Fibroblast of mammary gland (primary cell): ENCODE results near the gene RABGGTA.
"Not testable (repeated sequence)": the region's sequence is repeated elsewhere in the genome, so short reads cannot be mapped to it uniquely, and the experiment has no call there.

Experiments
- DNase-seq: peaks from one replicate; pipeline ENCODE4 v3.0.0-alpha.2; 2010; ENCODE audit warnings: low read depth
- H3K4me3 ChIP-seq: 2 replicates; pipeline ENCODE4 v1.5.1; 2011; ENCODE audit warnings: low read depth, mild to moderate bottlenecking, low read length, moderate library complexity; ENCODE audit not compliant: control insufficient read depth
- TF ChIP-seq, protein P1 (sequence below): conservative IDR thresholded peaks from 2 replicates; pipeline ENCODE4 v1.5.1; 2011; ENCODE audit warnings: low read depth, low read length, inconsistent platforms; ENCODE audit not compliant: control insufficient read depth, insufficient read depth

Gene RABGGTA

GRCh38 chr14:24226473-24226872, 44.9 kb downstream of the RABGGTA start:
- DNase-seq, result no peak
- TF ChIP-seq, protein P1, sequence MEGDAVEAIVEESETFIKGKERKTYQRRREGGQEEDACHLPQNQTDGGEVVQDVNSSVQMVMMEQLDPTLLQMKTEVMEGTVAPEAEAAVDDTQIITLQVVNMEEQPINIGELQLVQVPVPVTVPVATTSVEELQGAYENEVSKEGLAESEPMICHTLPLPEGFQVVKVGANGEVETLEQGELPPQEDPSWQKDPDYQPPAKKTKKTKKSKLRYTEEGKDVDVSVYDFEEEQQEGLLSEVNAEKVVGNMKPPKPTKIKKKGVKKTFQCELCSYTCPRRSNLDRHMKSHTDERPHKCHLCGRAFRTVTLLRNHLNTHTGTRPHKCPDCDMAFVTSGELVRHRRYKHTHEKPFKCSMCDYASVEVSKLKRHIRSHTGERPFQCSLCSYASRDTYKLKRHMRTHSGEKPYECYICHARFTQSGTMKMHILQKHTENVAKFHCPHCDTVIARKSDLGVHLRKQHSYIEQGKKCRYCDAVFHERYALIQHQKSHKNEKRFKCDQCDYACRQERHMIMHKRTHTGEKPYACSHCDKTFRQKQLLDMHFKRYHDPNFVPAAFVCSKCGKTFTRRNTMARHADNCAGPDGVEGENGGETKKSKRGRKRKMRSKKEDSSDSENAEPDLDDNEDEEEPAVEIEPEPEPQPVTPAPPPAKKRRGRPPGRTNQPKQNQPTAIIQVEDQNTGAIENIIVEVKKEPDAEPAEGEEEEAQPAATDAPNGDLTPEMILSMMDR, result no peak
- no peak overlapping the region for H3K4me3 ChIP-seq

- no peak overlapping the region for H3K4me3 ChIP-seq
Measured at GRCh38 chr14:24224618-24225071, 46.8 kb downstream of the RABGGTA start.

DNA sequence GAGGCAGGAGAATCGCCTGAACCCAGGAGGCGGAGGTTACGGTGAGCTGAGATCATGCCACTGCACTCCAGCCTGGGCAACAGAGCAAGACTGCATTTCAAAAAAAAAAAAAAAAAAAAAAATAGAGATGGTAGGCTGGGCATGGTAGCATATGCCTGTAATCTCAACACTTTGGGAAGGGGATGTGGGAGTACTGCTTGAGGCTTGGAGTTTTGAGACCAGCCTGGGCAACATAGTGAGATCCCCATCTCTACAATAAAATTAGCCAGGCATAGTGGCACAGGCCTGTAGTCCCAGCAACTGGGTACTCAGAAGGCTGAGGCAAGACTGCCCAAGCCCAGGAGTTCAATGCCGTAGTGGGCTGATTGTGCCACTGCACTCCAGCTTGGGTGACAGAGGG, 48.4 kb downstream of the RABGGTA start:
- not testable (repeated sequence) for DNase-seq, H3K4me3 ChIP-seq

More at GRCh38 chr14:24224618-24225071, 46.8 kb downstream of the RABGGTA start:
- TF ChIP-seq, protein P1, result no peak
- peak; percentile 73 for DNase-seq

DNA sequence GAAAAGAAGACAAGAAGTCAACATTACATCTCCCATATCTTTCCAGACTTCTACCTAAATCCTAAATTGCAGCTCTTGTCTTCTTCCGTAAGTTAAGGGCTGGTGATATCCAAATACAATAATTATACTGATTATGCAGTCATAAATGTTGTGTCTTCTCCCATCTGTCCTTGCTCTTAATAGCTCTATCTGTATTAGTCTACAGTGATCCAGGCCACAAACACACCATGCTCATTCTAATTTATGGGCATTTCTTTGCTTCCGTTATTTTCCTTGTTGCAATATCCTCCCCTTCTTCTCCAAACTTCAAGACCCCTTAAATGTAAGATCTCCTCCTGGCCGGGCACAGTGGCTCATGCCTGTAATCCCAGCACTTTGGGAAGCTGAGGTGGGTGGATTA, 51.9 kb downstream of the RABGGTA start:
- DNase-seq, result no peak
- TF ChIP-seq, protein P1, result no peak
- H3K4me3 ChIP-seq, result no peak overlapping the region

DNA sequence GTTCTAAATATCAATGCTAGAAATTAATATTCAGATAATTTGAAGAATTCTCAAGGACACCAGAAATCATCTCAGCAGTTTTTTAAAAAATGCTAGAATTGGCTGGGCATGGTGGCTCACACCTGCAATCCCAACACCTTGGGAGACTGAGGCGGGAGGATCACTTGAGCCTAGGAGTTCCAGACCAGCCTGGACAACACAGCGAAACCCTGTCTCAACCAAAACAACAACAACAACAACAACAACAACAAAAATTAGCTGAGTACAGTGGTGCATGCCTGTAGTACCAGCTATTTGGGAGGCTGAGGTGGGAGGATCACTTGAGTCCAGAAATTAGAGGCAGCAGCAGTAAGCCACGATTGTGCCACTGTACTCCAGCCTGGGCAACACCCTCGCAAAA, 52.3 kb downstream of the RABGGTA start:
- no peak overlapping the region for H3K4me3 ChIP-seq
- DNase-seq, result no peak
- TF ChIP-seq, protein P1, result no peak

DNA sequence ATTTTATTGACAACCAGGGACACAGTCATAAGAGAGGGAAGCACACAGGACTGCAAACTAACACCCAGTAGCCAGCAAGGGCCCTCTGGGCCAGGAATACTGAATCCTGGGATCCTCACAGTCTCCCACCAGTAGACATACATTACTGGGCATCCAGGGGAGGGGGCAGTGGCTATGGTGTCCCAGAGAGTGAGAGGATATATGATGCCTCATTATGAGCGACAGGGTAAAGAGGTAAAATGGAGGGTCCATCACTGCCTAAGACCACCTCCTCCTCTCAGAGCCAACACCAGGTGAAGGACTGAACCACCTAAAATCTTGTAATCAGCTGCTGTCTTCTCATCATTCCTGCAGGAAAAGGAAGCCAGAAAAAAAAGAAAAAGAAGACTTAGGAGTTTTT, 54.5 kb downstream of the RABGGTA start:
- H3K4me3 ChIP-seq, DNase-seq: not testable (repeated sequence)

- DNase-seq, result no peak
- TF ChIP-seq, protein P1, result no peak
- H3K4me3 ChIP-seq, result no peak overlapping the region
Measured at GRCh38 chr14:24216345-24216699, 55.1 kb downstream of the RABGGTA start.
